Psoas muscle (tissue), 8 donors: ENCODE data around the gene TSPYL1. TPM values are rescaled to one million over a fixed set of nuclear protein-coding genes. Genes with fewer than 3 reads are reported as not detected.

Experiments used
- ATAC-seq, 4 donors: fragments of 200-7000 bp; cut with Tn5 transposase; one replicate each; pipeline ENCODE4 v1.9.1; 2020; ENCODE audit warnings: moderate library complexity in 3 of 4, mild to moderate bottlenecking in 2 of 4
- DNase-seq, 2 donors: peaks; one replicate each; pipeline ENCODE4 v3.0.0-alpha.2; 2020
- H3K27ac ChIP-seq: fragments of 200-600 bp; one replicate; pipeline ENCODE4 v1.8.0; 2022
- H3K27me3 ChIP-seq, 3 donors: fragments of 200-600 bp in 1 of 3; one replicate each; pipeline versions ENCODE4 v1.6.1 to v1.8.0; 2013 to 2022; ENCODE audit warnings: low read length in 2 of 3, mild to moderate bottlenecking in 2 of 3, moderate library complexity in 1 of 3; ENCODE audit not compliant: insufficient read depth in 3 of 3
- H3K36me3 ChIP-seq, 2 donors: fragments of 200-600 bp in 1 of 2; one replicate each; pipeline versions ENCODE4 v1.6.1 to v1.8.0; 2013 to 2022; ENCODE audit warnings: low read depth in 1 of 2, mild to moderate bottlenecking in 1 of 2, moderate library complexity in 1 of 2; ENCODE audit not compliant: insufficient read depth in 1 of 2
- H3K4me1 ChIP-seq: fragments of 200-600 bp; one replicate; pipeline ENCODE4 v1.8.0; 2022
- H3K4me3 ChIP-seq: fragments of 200-600 bp; one replicate; pipeline ENCODE4 v1.8.0; 2022; ENCODE audit warnings: mild to moderate bottlenecking
- H3K9me3 ChIP-seq: fragments of 200-600 bp; one replicate; pipeline ENCODE4 v1.8.0; 2022
- CTCF ChIP-seq: fragments of 200-600 bp; IDR thresholded peaks from one replicate; pipeline ENCODE4 v1.8.0; 2022; ENCODE audit warnings: antibody characterized with exemption
- WGBS, 3 donors: extraction: QIAGEN DNeasy Blood & Tissue Kit; methylation state at CpG; one replicate each; pipeline versions ENCODE4 v1.1.6 to v1.1.7; 2013; 5-methylcytosine and 5-hydroxymethylcytosine counted together
- intact Hi-C, 2 donors: fragments of 100-400 bp; cut with DNase I; formaldehyde crosslinking; loops; one replicate each; pipeline versions ENCODE4 v1.11.0 to v1.14.2; 2022
- polyA plus RNA-seq, 3 donors: library from polyadenylated mRNA; stranded (reverse); fragments of 200-250 nt; gene quantifications; one replicate each; pipeline ENCODE4 v1.2.3, GENCODE V29; 2013
- total RNA-seq, 4 donors: library from RNA; stranded (reverse); fragmentation: NEBNext Ultra II Directional in 2 of 4; extraction: Animal tissue kit (Norgen Biotek cat#: 25700) in 2 of 4; gene quantifications; one replicate each; pipeline versions ENCODE4 v1.2.1 to v1.2.4, GENCODE V29; 2021 to 2023
- donor health status: healthy with polysubstance abuse.
- donor health status: DM: no; HTN: no; CAD: no; lungs with moderate emphysema.
- donor health status: Bipolar disorder and iron deficiency.
- donor health status: healthy.
- donor health status: DM: yes; HTN: yes; CAD: no.
- donor health status: DM: no; HTN: no; CAD: no.
- donor health status: DM: no; HTN: no; CAD: no.
- donor health status: DM: yes; HTN: yes; CAD: no.

Gene TSPYL1
- total and polyA plus RNA-seq, 7 donors = 20.5 to 174 (median 96.3) TPM

- Histone ChIP-seq H3K27ac (no peak overlapping the region), H3K4me1 (no peaks in the 10 kb centered on the region), H3K36me3 (no peaks in the 10 kb centered on the region), H3K4me3 (no peak overlapping the region), H3K9me3 (no peaks in the 10 kb centered on the region), H3K27me3 (no peaks in the 10 kb centered on the region)
- intact Hi-C loops = no loop called here
- 67 to 85% (median 73%) methylated on average over 4 of the region's 4 CpGs for WGBS, 3 donors
- DNase-seq = no peak
- no peak for ATAC-seq
- no peak for TF ChIP-seq CTCF
These were observed 12.1 kb upstream of the TSPYL1 start for GRCh38 chr6:116291701-116292396.

GRCh38 chr6:116290799-116291198 is 11.1 kb upstream of the TSPYL1 start:
- intact Hi-C loops = no loop called here
- 75 to 86% (median 77%) methylated on average over 2 of the region's 2 CpGs for WGBS, 3 donors
- no peaks in the 10 kb centered on the region for H3K4me1 ChIP-seq
- no peak for DNase-seq
- no peaks in the 10 kb centered on the region for H3K27me3 ChIP-seq
- ATAC-seq = no peak
- H3K36me3 ChIP-seq = no peaks in the 10 kb centered on the region
- no peaks in the 10 kb centered on the region for H3K9me3 ChIP-seq
- TF ChIP-seq CTCF = no peak
- no peak overlapping the region for H3K27ac ChIP-seq
- no peak overlapping the region for H3K4me3 ChIP-seq

GRCh38 chr6:116289876-116290275 is 10.1 kb upstream of the TSPYL1 start:
- ATAC-seq = no peak
- TF ChIP-seq CTCF = no peak
- intact Hi-C loops = loop anchor here (5.0 to 10.0 kb wide), 3 partner anchors 125 to 242 kb away; no protein-coding TSS in a partner anchor
- H3K4me1 ChIP-seq = no peaks in the 10 kb centered on the region
- H3K9me3 ChIP-seq = no peaks in the 10 kb centered on the region
- no peaks in the 10 kb centered on the region for H3K27me3 ChIP-seq
- H3K36me3 ChIP-seq = no peaks in the 10 kb centered on the region
- H3K27ac ChIP-seq = no peak overlapping the region
- no peak for DNase-seq
- WGBS, 3 donors = 81 to 92% (median 86%) methylated on average over 2 of the region's 2 CpGs
- no peak overlapping the region for H3K4me3 ChIP-seq

DNA sequence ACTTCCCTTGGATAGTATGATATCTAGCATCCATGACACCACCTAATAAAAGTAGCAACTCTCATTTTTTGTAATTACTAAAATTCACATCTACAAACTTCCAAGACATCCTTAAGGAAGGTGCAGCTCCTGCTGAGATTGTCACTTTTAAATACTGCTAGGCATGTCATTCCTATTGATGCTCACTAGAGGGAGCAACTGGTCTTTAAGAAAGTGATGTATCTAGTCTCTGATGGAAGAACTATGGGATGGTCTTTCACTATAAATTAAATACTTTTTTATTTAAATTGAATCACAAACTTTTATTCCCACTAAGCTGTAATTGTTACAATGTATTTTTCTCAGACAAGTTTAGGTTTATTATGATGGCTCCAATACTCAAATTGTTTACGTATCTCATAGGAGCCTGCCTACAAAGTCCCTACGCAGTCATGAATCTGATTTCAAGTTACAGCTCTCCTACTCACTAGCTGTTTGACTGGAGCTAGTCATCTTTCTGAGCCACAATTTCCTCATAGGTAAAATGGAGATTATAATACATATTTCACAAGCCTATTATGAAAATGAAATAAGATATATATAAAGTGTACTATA is 8.1 kb upstream of the TSPYL1 start:
- whole genome bisulfite sequencing, 3 donors = 91 to 95% (median 94%) methylated on average over 2 of the region's 2 CpGs
- Histone ChIP-seq H3K4me3 (no peak overlapping the region), H3K36me3 (no peaks in the 10 kb centered on the region), H3K9me3 (no peaks in the 10 kb centered on the region), H3K27me3 (no peaks in the 10 kb centered on the region), H3K4me1 (peaks cover 2% of the 10 kb centered on the region), H3K27ac (no peak overlapping the region)
- intact Hi-C loops = loop anchor here (2.0 to 10.0 kb wide), 4 partner anchors 127 to 273 kb away; no protein-coding TSS in a partner anchor
- TF ChIP-seq CTCF = peak; percentile 92
- ATAC-seq = peak; percentile 65 to 87 (median 74)
- no peak for DNase-seq
